Karpas-422 (cell line): ENCODE measurements around the gene PSPC1. TPM values are rescaled to one million over a fixed set of nuclear protein-coding genes. Genes with fewer than 3 reads are reported as not detected.
"Not testable (repeated sequence)": the region's sequence is repeated elsewhere in the genome, so short reads cannot be mapped to it uniquely, and the experiment has no call there.

Experiments used
- DNase-seq: peaks from one replicate; pipeline ENCODE4 v3.0.0-alpha.2; 2015
- H2AFZ ChIP-seq: fragments of 200-600 bp; sonication (generic); 2 replicates; pipeline ENCODE4 v1.6.1; 2014; ENCODE audit warnings: antibody characterized with exemption, low read length, mixed read lengths
- H3K27ac ChIP-seq: fragments of 200-600 bp; sonication (generic); 2 replicates; pipeline ENCODE4 v1.5.1; 2014; ENCODE audit warnings: mild to moderate bottlenecking, low read length, moderate library complexity
- H3K27me3 ChIP-seq: fragments of 200-600 bp; sonication (generic); 2 replicates; pipeline ENCODE4 v1.6.1; 2014; ENCODE audit warnings: low read length, mixed read lengths
- H3K36me3 ChIP-seq: fragments of 200-600 bp; sonication (generic); 2 replicates; pipeline ENCODE4 v1.6.1; 2014; ENCODE audit warnings: low read length, mixed read lengths; ENCODE audit not compliant: insufficient read depth
- H3K4me1 ChIP-seq: fragments of 200-600 bp; sonication (generic); 2 replicates; pipeline ENCODE4 v1.6.1; 2014; ENCODE audit warnings: mild to moderate bottlenecking, low read length, mixed read lengths
- H3K4me2 ChIP-seq: fragments of 200-600 bp; sonication (generic); 2 replicates; pipeline ENCODE4 v1.6.1; 2014; ENCODE audit warnings: low read length, low read depth, mild to moderate bottlenecking; ENCODE audit not compliant: poor library complexity, severe bottlenecking
- H3K4me3 ChIP-seq: fragments of 200-600 bp; sonication (generic); 2 replicates; pipeline ENCODE4 v1.5.1; 2014; ENCODE audit warnings: mild to moderate bottlenecking, antibody characterized with exemption, low read length, mixed read lengths
- H3K79me2 ChIP-seq: fragments of 200-600 bp; sonication (generic); 2 replicates; pipeline ENCODE4 v1.6.1; 2014; ENCODE audit warnings: mild to moderate bottlenecking, low read length, mixed read lengths
- H3K9ac ChIP-seq: fragments of 200-600 bp; sonication (generic); 2 replicates; pipeline ENCODE4 v1.6.0; 2014; ENCODE audit warnings: low read length
- H3K9me2 ChIP-seq: fragments of 200-600 bp; sonication (generic), shearing (Covaris generic); replicated peaks from 2 replicates; pipeline ENCODE4 v1.6.0; 2014; ENCODE audit warnings: mild to moderate bottlenecking, low read length, moderate library complexity; ENCODE audit not compliant: insufficient read depth
- H3K9me3 ChIP-seq: fragments of 300-700, 200-600 bp; sonication (generic); 2 replicates; pipeline ENCODE4 v1.6.1; 2014; ENCODE audit warnings: low read length, mixed read lengths
- H4K20me1 ChIP-seq: fragments of 200-600 bp; sonication (generic); 2 replicates; pipeline ENCODE4 v1.6.1; 2014; ENCODE audit warnings: mild to moderate bottlenecking, antibody characterized with exemption, low read length, low read depth; ENCODE audit not compliant: insufficient read depth
- total RNA-seq: library from RNA; depleted of rRNA; stranded (reverse); fragments of >200 nt; shearing (Covaris generic); gene quantifications from 2 replicates; pipeline ENCODE4 v1.2.3, GENCODE V29; 2014; ENCODE audit warnings: low replicate concordance

The PSPC1 gene
- total RNA-seq, 1 experiment from 2014 or later = 48.2 TPM

DNA sequence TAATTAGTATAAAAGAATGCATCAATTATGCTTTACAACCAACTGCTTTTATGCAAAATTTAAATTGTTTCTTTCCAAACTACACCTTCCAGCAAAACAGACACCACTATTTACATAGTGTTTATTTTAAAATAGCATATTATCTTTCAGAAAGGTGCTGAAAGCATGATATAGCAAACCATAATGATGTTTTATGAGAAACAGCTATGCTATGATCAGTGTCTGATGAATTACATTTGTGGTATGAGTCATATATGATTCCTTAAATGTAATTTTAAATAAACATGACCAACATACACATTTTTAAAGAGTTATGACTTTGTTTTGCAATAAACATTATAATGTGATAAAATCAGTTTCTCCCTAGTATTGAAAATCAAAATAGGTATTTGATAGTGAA lies 81.1 kb downstream of the PSPC1 start:
- DNase-seq, H3K9me2 ChIP-seq, H3K9ac ChIP-seq, H4K20me1 ChIP-seq, H3K4me1 ChIP-seq, H3K9me3 ChIP-seq, H2AFZ ChIP-seq, H3K36me3 ChIP-seq, H3K4me3 ChIP-seq, H3K4me2 ChIP-seq, H3K27ac ChIP-seq, H3K27me3 ChIP-seq: not testable (repeated sequence)
- H3K79me2 ChIP-seq = peaks cover 51% of the 10 kb centered on the region

DNA sequence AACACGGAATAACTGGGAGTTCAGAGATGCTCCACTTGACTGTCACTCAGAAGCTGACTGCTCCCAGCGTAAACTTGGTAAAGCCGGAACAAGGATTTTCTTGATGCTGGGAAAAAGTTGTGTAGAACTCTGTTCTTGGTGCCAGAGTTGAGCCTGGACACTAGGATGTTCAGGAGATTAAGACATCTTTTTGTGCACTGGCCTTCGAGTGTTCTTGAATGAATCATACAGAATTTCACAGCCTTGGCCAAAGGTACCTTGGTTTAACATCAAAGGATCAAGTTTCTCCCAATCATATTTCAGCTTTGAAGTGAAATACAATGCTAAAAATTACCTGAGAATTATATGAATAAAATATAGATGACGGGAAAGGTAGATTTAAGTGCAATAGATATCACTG lies 81.8 kb downstream of the PSPC1 start:
- not testable (repeated sequence) for H3K4me1 ChIP-seq, H3K4me3 ChIP-seq, H3K36me3 ChIP-seq, H3K4me2 ChIP-seq, DNase-seq, H4K20me1 ChIP-seq, H3K27me3 ChIP-seq, H3K9me2 ChIP-seq, H3K9me3 ChIP-seq, H3K9ac ChIP-seq, H2AFZ ChIP-seq, H3K27ac ChIP-seq
- peaks cover 52% of the 10 kb centered on the region for H3K79me2 ChIP-seq

DNA sequence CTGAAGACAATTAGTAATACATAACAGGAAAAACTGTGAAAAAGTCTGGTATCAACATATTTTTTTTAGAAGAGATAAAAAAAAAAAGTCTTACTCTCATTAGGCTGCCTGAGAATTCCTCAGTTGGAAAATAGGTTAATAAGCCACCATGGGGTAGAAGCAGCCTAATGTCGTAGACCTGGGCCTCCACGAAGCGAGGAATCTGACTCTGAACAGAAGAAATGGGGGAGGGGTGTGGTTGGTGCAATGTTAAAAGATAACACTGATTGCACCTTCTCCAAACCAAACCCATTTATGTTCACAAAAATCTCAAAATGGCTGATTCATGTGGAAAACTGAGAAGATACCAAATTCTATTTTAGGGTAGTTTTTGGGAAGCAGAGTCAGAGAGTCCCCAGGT lies 86.9 kb downstream of the PSPC1 start:
- no peaks in the 10 kb centered on the region for H3K27me3 ChIP-seq
- no peak overlapping the region for H3K4me3 ChIP-seq
- H3K9ac ChIP-seq = no peak overlapping the region
- H3K4me2 ChIP-seq = no peak overlapping the region
- no peak for DNase-seq
- H3K79me2 ChIP-seq = peaks cover 72% of the 10 kb centered on the region
- no peak overlapping the region for H3K27ac ChIP-seq
- no peaks in the 10 kb centered on the region for H3K9me3 ChIP-seq
- H4K20me1 ChIP-seq = no peaks in the 10 kb centered on the region
- H2AFZ ChIP-seq = no peak overlapping the region
- H3K36me3 ChIP-seq = 0 out of 2 replicates have a peak, but pooled peaks cover 4% of the 10 kb centered on the region
- no peaks in the 10 kb centered on the region for H3K9me2 ChIP-seq
- no peaks in the 10 kb centered on the region for H3K4me1 ChIP-seq

DNA sequence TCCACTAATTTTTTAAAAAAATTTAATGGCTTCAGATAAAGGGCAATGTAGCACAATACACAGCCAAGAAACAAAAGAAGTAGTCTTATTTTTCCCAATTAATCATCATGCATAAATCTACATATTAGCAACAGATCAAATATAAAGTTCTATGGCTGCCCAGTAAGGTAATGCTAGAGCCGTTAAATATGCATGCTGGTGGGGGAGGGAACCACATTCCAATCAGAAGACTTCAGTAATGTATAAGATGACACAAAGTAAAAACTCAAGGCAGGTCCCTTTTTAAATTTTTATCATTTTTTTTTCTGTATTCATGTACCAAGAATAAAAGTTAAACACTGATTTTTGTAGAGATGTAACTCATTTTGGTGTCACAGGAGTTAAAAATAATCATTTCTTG lies 87.3 kb downstream of the PSPC1 start:
- no peak for DNase-seq
- H3K27me3 ChIP-seq = no peaks in the 10 kb centered on the region

DNA sequence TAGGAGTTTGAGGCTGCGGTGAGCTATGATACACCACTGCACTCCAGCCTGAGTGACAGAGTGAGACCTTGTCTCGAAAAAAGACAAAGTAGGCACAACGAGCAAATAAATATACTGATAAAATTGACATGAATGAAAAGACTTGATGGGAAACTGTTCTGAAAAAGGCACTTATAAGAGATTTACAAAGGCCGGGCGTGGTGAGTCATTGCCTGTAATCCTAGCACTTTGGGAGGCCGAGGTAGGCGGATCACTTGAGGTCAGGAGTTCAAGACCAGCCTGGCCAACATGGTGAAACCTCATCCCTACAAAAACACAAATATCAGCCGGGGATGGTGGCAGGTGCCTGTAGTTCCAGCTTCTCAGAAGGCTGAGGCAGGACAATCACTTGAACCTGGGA lies 91.3 kb downstream of the PSPC1 start:
- not testable (repeated sequence) for DNase-seq, H4K20me1 ChIP-seq, H3K27me3 ChIP-seq, H3K9ac ChIP-seq, H2AFZ ChIP-seq, H3K9me2 ChIP-seq, H3K4me2 ChIP-seq, H3K4me1 ChIP-seq, H3K4me3 ChIP-seq, H3K27ac ChIP-seq, H3K9me3 ChIP-seq
- H3K79me2 ChIP-seq = peaks cover 70% of the 10 kb centered on the region
- peaks cover 12% of the 10 kb centered on the region; the same call in 1 of the 2 replicates for H3K36me3 ChIP-seq

More for the DNA sequence above, 87.3 kb downstream of the PSPC1 start:
- Histone ChIP-seq H2AFZ (no peak overlapping the region), H3K4me3 (no peak overlapping the region), H3K36me3 (0 out of 2 replicates have a peak, but pooled peaks cover 4% of the 10 kb centered on the region), H3K4me1 (no peaks in the 10 kb centered on the region), H3K4me2 (no peak overlapping the region), H3K79me2 (peaks cover 76% of the 10 kb centered on the region), H4K20me1 (0 out of 2 replicates have a peak, but pooled peaks cover 3% of the 10 kb centered on the region), H3K9me2 (no peaks in the 10 kb centered on the region), H3K27ac (no peak overlapping the region), H3K9me3 (no peaks in the 10 kb centered on the region), H3K9ac (no peak overlapping the region)

DNA sequence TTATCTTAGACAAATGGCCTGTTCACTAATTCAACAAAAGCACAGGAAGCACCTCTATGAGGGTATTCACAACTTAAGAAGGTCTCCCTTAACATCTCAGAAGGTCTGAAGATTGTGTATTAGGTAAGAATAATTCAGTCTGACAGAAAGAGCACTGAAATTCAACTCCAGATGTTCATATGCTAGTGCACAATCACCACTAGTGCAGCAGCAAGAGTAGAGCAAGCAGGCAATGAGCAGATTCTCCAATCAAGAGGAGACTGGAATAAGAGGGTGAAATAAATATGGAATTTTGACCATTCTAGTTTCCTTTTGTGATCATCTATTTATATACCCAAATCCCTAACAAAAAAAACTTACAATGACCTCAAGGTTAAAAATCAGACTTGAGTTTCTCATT lies 97.3 kb downstream of the PSPC1 start:
- Histone ChIP-seq H3K36me3 (peaks cover 8% of the 10 kb centered on the region; the same call in 1 of the 2 replicates), H3K79me2 (peaks cover 80% of the 10 kb centered on the region), H3K9me3 (no peaks in the 10 kb centered on the region), H3K27me3 (no peaks in the 10 kb centered on the region), H4K20me1 (no peaks in the 10 kb centered on the region), H3K27ac (no peak overlapping the region), H3K9me2 (no peaks in the 10 kb centered on the region), H3K4me2 (no peak overlapping the region), H2AFZ (no peak overlapping the region), H3K4me3 (no peak overlapping the region), H3K4me1 (peaks cover 4% of the 10 kb centered on the region), H3K9ac (no peak overlapping the region)
- DNase-seq = no peak

DNA sequence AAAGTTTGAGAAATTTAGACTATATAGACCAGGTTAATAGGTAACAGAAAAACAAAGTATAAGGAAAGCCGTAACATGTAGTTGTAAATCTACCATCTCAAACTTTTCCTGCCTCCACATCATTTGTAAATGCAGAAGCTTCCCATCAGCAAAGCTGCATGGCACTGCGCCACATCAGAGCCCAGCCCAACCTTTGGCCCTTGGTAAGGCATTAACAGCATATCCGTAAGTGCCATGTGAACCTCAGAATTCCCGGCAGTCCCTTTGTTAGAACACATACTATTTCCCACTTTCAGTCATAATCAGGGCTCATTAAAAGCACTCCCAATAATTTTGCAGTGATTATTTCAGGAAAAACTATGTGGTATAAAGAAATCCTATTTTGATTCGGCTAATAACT lies 97.7 kb downstream of the PSPC1 start:
- no peaks in the 10 kb centered on the region for H4K20me1 ChIP-seq
- no peaks in the 10 kb centered on the region for H3K9me2 ChIP-seq
- peaks cover 80% of the 10 kb centered on the region for H3K79me2 ChIP-seq
- H3K27ac ChIP-seq = no peak overlapping the region
- no peak overlapping the region for H2AFZ ChIP-seq
- H3K4me3 ChIP-seq = no peak overlapping the region
- no peaks in the 10 kb centered on the region for H3K9me3 ChIP-seq
- H3K36me3 ChIP-seq = peaks cover 8% of the 10 kb centered on the region; the same call in 1 of the 2 replicates
- no peaks in the 10 kb centered on the region for H3K27me3 ChIP-seq
- peaks cover 4% of the 10 kb centered on the region for H3K4me1 ChIP-seq
- no peak overlapping the region for H3K4me2 ChIP-seq
- no peak overlapping the region for H3K9ac ChIP-seq
- DNase-seq = no peak

DNA sequence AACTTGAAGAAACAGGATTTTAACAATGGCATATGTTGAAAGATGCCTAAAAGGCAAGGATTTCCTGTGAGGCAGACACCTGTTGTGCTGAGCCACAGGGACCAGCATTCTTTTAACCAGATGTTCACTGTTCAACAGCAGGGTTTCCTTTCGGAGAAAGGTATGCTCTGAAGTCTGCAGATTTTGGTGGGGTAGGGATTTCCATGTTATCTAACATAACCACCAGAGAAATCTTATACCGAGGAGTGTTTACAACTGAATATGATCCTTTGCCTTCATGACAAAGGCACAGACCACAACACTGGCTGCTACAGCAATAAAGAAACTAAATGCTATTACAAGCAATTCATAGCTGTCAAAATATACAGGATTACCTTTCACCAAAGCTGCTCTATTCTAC lies 101.2 kb downstream of the PSPC1 start:
- Histone ChIP-seq H3K9me3 (no peaks in the 10 kb centered on the region), H3K9ac (no peak overlapping the region), H3K4me2 (no peak overlapping the region), H3K4me3 (no peak overlapping the region), H4K20me1 (0 out of 2 replicates have a peak, but pooled peaks cover 2% of the 10 kb centered on the region), H3K36me3 (no peaks in the 10 kb centered on the region), H3K79me2 (peaks cover 62% of the 10 kb centered on the region), H3K4me1 (peaks cover 13% of the 10 kb centered on the region), H2AFZ (no peak overlapping the region), H3K9me2 (no peaks in the 10 kb centered on the region), H3K27me3 (no peaks in the 10 kb centered on the region), H3K27ac (no peak overlapping the region)
- no peak for DNase-seq

DNA sequence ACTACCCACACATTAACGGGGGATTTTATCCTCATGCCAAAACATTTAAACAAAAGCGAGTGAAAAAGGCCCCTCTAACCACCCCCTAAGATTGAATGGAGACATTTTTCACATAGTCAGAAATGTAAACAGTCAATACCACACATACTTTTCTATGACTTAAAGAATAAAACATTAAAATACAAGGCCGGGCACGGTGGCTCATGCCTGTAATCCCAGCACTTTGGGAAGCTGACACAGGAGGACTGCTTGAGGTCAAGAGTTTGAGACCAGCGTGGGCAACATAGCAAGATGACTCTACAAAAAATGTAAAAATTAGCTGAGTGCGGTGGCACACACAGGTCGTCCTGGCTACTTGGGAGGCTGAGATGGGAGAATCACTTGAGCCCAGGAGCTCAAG lies 102.0 kb downstream of the PSPC1 start:
- Histone ChIP-seq H2AFZ (no peak overlapping the region), H3K9me3 (no peaks in the 10 kb centered on the region), H3K9ac (no peak overlapping the region), H3K9me2 (no peaks in the 10 kb centered on the region), H3K27ac (no peak overlapping the region), H3K79me2 (peaks cover 56% of the 10 kb centered on the region), H3K36me3 (no peaks in the 10 kb centered on the region), H3K4me2 (no peak overlapping the region), H4K20me1 (0 out of 2 replicates have a peak, but pooled peaks cover 3% of the 10 kb centered on the region), H3K4me3 (no peak overlapping the region), H3K4me1 (peaks cover 20% of the 10 kb centered on the region), H3K27me3 (no peaks in the 10 kb centered on the region)
- no peak for DNase-seq
